CD14-positive monocyte (primary cell): ENCODE data around the gene NR2C2. TPM values are rescaled to one million over a fixed set of nuclear protein-coding genes. Genes with fewer than 3 reads are reported as not detected.

Source experiments
- DNase-seq, 3 donors: peaks; one replicate each; pipeline ENCODE4 v3.0.0-alpha.2; 2011 to 2022
- H2AFZ ChIP-seq: 2 replicates; pipeline ENCODE4 v1.6.0; 2012; ENCODE audit warnings: mild to moderate bottlenecking, low read depth, low read length, inconsistent platforms; ENCODE audit not compliant: insufficient read depth, poor library complexity, severe bottlenecking
- H3K27ac ChIP-seq, 2 donors: 1 replicate in 1 of 2; 2 replicates in 1 of 2; pipeline ENCODE4 v1.5.1; 2012 to 2013; ENCODE audit warnings: low read length in 2 of 2, control low read depth in 1 of 2, inconsistent platforms in 1 of 2, low read depth in 1 of 2, mild to moderate bottlenecking in 1 of 2
- H3K27me3 ChIP-seq, 2 donors: one replicate each; pipeline versions ENCODE4 v1.6.0 to v1.6.1; 2011 to 2013; ENCODE audit warnings: low read length in 2 of 2; ENCODE audit not compliant: control insufficient read depth in 2 of 2, insufficient read depth in 2 of 2
- H3K36me3 ChIP-seq, 2 donors: replicated peaks in 1 of 2; 1 replicate in 1 of 2; 2 replicates in 1 of 2; pipeline versions ENCODE4 v1.5.1 to v1.6.1; 2012 to 2013; ENCODE audit warnings: low read length in 2 of 2, control low read depth in 1 of 2, inconsistent platforms in 1 of 2, mild to moderate bottlenecking in 1 of 2; ENCODE audit not compliant: insufficient read depth in 2 of 2, control insufficient read depth in 1 of 2
- H3K4me1 ChIP-seq, 2 donors: 1 replicate in 1 of 2; 2 replicates in 1 of 2; pipeline versions ENCODE4 v1.5.1 to v1.6.1; 2012 to 2013; ENCODE audit warnings: low read length in 2 of 2, control low read depth in 1 of 2, inconsistent platforms in 1 of 2, mild to moderate bottlenecking in 1 of 2, moderate library complexity in 1 of 2; ENCODE audit not compliant: insufficient read depth in 2 of 2, control insufficient read depth in 1 of 2
- H3K4me2 ChIP-seq: replicated peaks from 2 replicates; pipeline ENCODE3; 2012; ENCODE audit warnings: low read length, moderate library complexity, mild to moderate bottlenecking; ENCODE audit not compliant: poor library complexity, severe bottlenecking; ENCODE audit errors: extremely low read depth
- H3K4me3 ChIP-seq, 3 experiments: fragments of 200-600 bp in 1 of 3; sonication (generic) in 1 of 3; replicated peaks in 1 of 3; 1 replicate in 2 of 3; 2 replicates in 1 of 3; pipeline ENCODE4 v1.5.1; 2011 to 2013; ENCODE audit warnings: low read length in 3 of 3, mild to moderate bottlenecking in 3 of 3, control low read depth in 2 of 3, low read depth in 2 of 3, inconsistent platforms in 1 of 3, moderate library complexity in 1 of 3
- H3K79me2 ChIP-seq: 2 replicates; pipeline ENCODE4 v1.6.0; 2012; ENCODE audit warnings: mild to moderate bottlenecking, control low read depth, inconsistent platforms, low read length, moderate library complexity; ENCODE audit not compliant: insufficient read depth
- H3K9ac ChIP-seq: 2 replicates; pipeline ENCODE4 v1.6.0; 2017; ENCODE audit warnings: low read length, mild to moderate bottlenecking; ENCODE audit not compliant: insufficient read depth, poor library complexity, severe bottlenecking
- H3K9me3 ChIP-seq, 2 donors: replicated peaks in 1 of 2; 1 replicate in 1 of 2; 2 replicates in 1 of 2; pipeline versions ENCODE4 v1.5.1 to v1.6.1; 2012 to 2013; ENCODE audit warnings: low read length in 2 of 2, control low read depth in 1 of 2; ENCODE audit not compliant: control insufficient read depth in 1 of 2, insufficient read depth in 1 of 2
- H4K20me1 ChIP-seq: 2 replicates; pipeline ENCODE4 v1.6.0; 2012; ENCODE audit warnings: mild to moderate bottlenecking, low read length, control low read depth, moderate library complexity; ENCODE audit not compliant: insufficient read depth
- H3K27ac Mint-ChIP-seq, 7 donors: one replicate each; pipeline ENCODE4 v1.8.0; 2020; ENCODE audit warnings: mild to moderate bottlenecking in 7 of 7, mixed read lengths in 7 of 7, moderate library complexity in 6 of 7, inconsistent platforms in 2 of 7
- H3K27me3 Mint-ChIP-seq, 3 donors: one replicate each; pipeline ENCODE4 v1.8.0; 2021 to 2022; ENCODE audit warnings: low read depth in 3 of 3, mild to moderate bottlenecking in 3 of 3, mixed read lengths in 3 of 3, moderate library complexity in 3 of 3, inconsistent platforms in 1 of 3
- H3K36me3 Mint-ChIP-seq, 2 donors: one replicate each; pipeline ENCODE4 v1.8.0; 2020; ENCODE audit warnings: mixed read lengths in 2 of 2, inconsistent platforms in 1 of 2, mild to moderate bottlenecking in 1 of 2
- H3K4me1 Mint-ChIP-seq: one replicate; pipeline ENCODE4 v1.8.0; 2020; ENCODE audit warnings: mild to moderate bottlenecking, mixed read lengths
- H3K4me3 Mint-ChIP-seq, 2 donors: one replicate each; pipeline ENCODE4 v1.8.0; 2020; ENCODE audit warnings: mild to moderate bottlenecking in 2 of 2, mixed read lengths in 2 of 2, moderate library complexity in 1 of 2
- H3K9me3 Mint-ChIP-seq, 7 donors: one replicate each; pipeline ENCODE4 v1.8.0; 2020 to 2022; ENCODE audit warnings: mixed read lengths in 7 of 7, mild to moderate bottlenecking in 6 of 7, moderate library complexity in 6 of 7, inconsistent platforms in 2 of 7
- WGBS: methylation state at CpG from one replicate; pipeline ENCODE4 v1.1.5; 2013; ENCODE audit warnings: missing lambda C conversion rate; ENCODE audit not compliant: insufficient coverage; 5-methylcytosine and 5-hydroxymethylcytosine counted together
- intact Hi-C, 2 donors: fragments of 100-400 bp; cut with micrococcal nuclease; formaldehyde crosslinking; loops; one replicate each; pipeline versions ENCODE4 v1.15.0 to v1.15.1; 2023
- polyA plus RNA-seq, 3 donors: library from polyadenylated mRNA; depleted of rRNA in 1 of 3; unstranded in 2 of 3; stranded (reverse) in 1 of 3; fragments of 300-500 nt in 2 of 3; fragments of >200 nt in 1 of 3; fragmentation: Illumina TruSeq in 2 of 3; gene quantifications; 1 replicate in 2 of 3; 2 replicates in 1 of 3; pipeline ENCODE4 v1.2.3, GENCODE V29; 2012 to 2021
- TF ChIP-seq, protein P1 (sequence below): fragments of 200-600 bp; IDR thresholded peaks from one replicate; pipeline ENCODE4 v1.8.0; 2022; ENCODE audit warnings: antibody characterized with exemption, mild to moderate bottlenecking

Gene NR2C2
- polyA plus RNA-seq, 3 donors: 3.4 to 24.9 (median 3.8) TPM

- TF ChIP-seq, protein P1, sequence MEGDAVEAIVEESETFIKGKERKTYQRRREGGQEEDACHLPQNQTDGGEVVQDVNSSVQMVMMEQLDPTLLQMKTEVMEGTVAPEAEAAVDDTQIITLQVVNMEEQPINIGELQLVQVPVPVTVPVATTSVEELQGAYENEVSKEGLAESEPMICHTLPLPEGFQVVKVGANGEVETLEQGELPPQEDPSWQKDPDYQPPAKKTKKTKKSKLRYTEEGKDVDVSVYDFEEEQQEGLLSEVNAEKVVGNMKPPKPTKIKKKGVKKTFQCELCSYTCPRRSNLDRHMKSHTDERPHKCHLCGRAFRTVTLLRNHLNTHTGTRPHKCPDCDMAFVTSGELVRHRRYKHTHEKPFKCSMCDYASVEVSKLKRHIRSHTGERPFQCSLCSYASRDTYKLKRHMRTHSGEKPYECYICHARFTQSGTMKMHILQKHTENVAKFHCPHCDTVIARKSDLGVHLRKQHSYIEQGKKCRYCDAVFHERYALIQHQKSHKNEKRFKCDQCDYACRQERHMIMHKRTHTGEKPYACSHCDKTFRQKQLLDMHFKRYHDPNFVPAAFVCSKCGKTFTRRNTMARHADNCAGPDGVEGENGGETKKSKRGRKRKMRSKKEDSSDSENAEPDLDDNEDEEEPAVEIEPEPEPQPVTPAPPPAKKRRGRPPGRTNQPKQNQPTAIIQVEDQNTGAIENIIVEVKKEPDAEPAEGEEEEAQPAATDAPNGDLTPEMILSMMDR: no peak
- no peaks in the 10 kb centered on the region for H3K36me3 Mint-ChIP-seq
Measured at GRCh38 chr3:14935592-14936345, 11.6 kb upstream of the NR2C2 start.

DNA sequence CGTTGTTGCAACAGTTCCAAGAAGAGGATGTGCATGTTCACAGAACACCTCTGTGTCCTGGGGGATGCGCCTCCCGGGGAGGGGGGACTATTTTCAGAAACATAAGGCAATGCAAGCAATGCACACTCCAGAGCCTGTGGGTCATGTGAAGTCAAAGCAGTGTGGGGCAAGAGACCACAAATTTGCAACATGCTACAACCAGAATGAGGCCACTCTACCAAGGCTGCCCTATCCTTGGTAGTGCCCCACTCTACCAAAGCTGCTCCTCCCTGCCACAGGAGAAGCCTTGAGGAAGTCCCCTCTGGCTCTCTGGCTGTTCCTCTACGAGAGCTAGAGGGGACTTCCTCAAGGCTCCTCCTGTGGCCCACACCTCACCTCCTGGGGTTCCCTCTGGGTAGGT, 8.4 kb upstream of the NR2C2 start:
- no peaks in the 10 kb centered on the region for H3K9me3 ChIP-seq
- H3K36me3 Mint-ChIP-seq: peaks cover 13 to 15% of the 10 kb centered on the region in 2 donors
- H4K20me1 ChIP-seq: peaks cover 30% of the 10 kb centered on the region
- DNase-seq: no peak
- peaks cover 8% of the 10 kb centered on the region for H3K4me1 Mint-ChIP-seq
- H3K9me3 Mint-ChIP-seq: no peaks in the 10 kb centered on the region
- no peak overlapping the region for H3K9ac ChIP-seq
- H3K36me3 ChIP-seq: peaks cover 9 to 21% of the 10 kb centered on the region in 2 donors
- no peak overlapping the region for H3K4me3 Mint-ChIP-seq
- no peak overlapping the region for H3K27ac ChIP-seq
- peaks cover 0 to 4% of the 10 kb centered on the region in 2 donors for H3K4me1 ChIP-seq
- peaks cover 12% of the 10 kb centered on the region for H3K79me2 ChIP-seq
- H3K27me3 ChIP-seq: no peaks in the 10 kb centered on the region
- TF ChIP-seq, protein P1: no peak
- intact Hi-C loops: no loop called here
- H3K4me3 ChIP-seq: no peak overlapping the region
- peak overlapping the region in 2 of 7 donors; percentile 42 to 57 for H3K27ac Mint-ChIP-seq
- no peak overlapping the region for H2AFZ ChIP-seq
- peaks cover 0 to 2% (median 0%) of the 10 kb centered on the region in 3 donors for H3K27me3 Mint-ChIP-seq
- WGBS: no CpG with 5 or more reads among the region's 4 CpGs
- no peak overlapping the region for H3K4me2 ChIP-seq

More at GRCh38 chr3:14935592-14936345, 11.6 kb upstream of the NR2C2 start:
- DNase-seq: no peak
- peaks cover 0 to 2% (median 0%) of the 10 kb centered on the region in 3 donors for H3K27me3 Mint-ChIP-seq
- Histone ChIP-seq H3K4me1 (peaks cover 0 to 4% of the 10 kb centered on the region in 2 donors), H3K9me3 (no peaks in the 10 kb centered on the region), H3K79me2 (no peaks in the 10 kb centered on the region), H3K27me3 (no peaks in the 10 kb centered on the region), H2AFZ (no peak overlapping the region), H3K27ac (no peak overlapping the region), H3K9ac (no peak overlapping the region), H4K20me1 (no peaks in the 10 kb centered on the region), H3K36me3 (no peaks in the 10 kb centered on the region), H3K4me2 (no peak overlapping the region), H3K4me3 (no peak overlapping the region)
- no peaks in the 10 kb centered on the region for H3K9me3 Mint-ChIP-seq
- H3K4me1 Mint-ChIP-seq: peaks cover 5% of the 10 kb centered on the region
- no CpG with 5 or more reads among the region's 6 CpGs for WGBS
- no peak overlapping the region for H3K4me3 Mint-ChIP-seq
- peak overlapping the region in 1 of 7 donors; percentile 48 for H3K27ac Mint-ChIP-seq
- intact Hi-C loops: no loop called here
